NCI-H2196 treated with DMSO at 0.1 percent for 48 hours (cell line): Measurements from ENCODE around the gene CREB3.

ENCODE experiments used
- DNase-seq: peaks from one replicate; lab custom pipeline; 2025; ENCODE audit not compliant: unreplicated experiment; lab: John Stamatoyannopoulos, UW

CREB3 gene

DNA sequence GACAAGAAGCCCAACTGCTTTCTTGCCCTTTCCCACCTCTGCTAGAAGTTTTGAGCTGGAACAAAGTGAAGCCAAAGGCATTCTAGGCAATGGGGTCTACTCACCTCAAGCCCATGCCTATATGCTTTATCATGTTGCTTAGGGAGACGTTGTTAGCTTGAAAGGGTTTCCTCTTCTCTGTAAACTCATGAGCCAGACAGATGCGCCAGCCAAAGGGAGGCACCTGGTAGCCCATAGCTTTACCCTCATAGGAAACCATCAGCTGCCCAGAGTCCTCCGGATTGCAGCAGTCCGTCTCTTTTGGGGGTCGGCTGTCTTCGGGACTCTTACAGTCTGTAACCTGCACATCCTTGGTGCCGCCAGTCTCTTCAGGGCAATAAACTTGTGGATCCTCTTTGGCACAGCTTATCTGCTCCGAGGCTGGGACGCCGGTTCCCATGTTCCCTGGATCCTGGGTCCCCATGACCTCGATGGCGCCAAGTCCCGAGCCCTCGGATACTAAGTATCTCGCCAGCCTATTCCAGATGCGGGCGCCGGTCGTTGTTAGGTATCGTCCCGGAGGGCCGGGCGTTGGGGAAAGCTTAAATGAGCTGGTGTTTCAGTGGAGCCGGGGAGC is 15.9 kb downstream of the CREB3 start:
- no peak for DNase-seq

DNA sequence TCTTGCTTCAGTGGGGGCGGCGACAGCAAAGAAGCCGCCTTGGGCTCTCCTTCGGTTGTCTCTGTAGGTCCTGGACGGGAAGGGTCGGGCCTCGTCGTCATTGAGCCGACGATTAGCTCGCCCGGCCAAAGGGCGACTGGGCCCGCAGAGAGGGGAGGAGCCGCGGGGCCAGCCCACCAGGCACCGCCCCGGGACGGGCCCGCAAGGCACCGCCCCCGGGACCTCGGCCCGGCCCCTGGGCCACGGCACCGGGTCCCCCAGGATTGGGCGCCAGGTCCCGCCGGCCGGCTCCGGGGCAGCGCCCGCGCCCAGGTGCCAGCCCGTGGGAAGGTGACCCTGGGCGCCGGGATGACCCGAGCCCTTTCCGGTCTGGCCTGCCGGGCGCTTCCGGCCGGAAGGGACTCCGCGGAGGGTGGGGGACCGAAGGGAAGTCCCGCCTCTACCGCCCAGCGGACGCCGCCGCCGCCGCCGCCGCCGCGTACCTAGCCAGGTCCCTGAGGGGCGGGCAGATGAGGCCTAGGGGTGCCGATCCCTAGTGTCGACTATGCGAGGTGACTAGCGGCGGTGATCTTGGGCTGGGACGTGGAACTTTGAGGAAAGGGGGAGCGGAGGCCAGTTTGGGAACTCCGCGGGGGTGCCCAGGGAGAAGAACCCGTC is 16.5 kb downstream of the CREB3 start, which contains the start of the genes GBA2 and RGP1:
TSS of gene GBA2 (minus strand) at position 371 of the 657 bp plus-strand sequence. CDS start 524 bp downstream, outside the sequence.
TSS of gene RGP1 (plus strand) at position 430 of the 657 bp plus-strand sequence. CDS start 469 bp downstream, outside the sequence.
- DNase-seq: peak; percentile 65

DNA sequence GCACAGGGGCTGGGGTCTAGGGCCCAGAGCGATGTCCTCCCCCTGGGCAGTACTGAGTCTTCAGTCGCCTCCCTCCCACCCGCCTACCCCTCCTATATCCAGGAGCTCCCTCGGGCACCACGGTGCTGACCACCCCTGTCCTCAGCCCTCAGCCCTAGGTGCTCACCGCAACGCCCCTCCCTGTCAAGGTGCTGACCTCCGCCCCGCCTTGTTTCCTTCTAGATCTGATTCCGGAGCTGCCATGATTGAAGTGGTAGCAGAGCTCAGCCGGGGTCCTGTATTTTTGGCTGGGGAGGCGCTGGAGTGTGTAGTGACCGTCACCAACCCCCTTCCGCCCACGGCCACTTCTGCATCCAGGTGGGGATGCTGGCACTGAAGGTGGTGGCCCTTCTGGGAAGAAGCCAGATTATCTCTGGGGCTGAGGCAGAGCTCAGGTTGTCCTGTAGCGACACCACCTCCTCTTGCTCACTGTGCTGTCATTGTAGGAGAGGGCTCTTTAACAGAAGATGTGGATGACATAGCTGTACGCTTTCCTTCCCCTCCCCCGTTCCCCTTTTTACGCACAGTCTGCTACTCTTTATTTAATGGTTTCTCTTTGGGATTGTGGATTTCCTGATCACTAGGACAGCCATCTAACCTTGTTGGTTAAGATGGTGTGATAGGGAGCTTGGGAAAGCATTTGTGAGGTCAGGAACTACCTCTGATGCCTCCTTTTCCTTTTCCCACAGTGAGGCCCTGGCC is 17.2 kb downstream of the CREB3 start:
- DNase-seq: peak; percentile 21

DNA sequence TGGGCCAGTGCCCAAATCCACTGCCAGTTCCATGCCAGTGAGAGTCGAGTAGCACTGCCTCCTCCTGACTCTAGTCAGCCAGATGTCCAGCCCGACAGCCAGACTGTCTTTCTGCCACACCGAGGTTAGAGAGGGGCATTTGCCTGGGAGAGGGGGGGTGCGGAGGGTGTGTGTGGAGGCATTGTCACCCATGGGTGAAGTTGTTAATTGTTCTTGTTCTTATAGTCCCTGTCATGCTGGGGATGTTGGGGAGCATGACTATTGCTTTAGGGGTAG is 17.7 kb downstream of the CREB3 start:
- DNase-seq: no peak

DNA sequence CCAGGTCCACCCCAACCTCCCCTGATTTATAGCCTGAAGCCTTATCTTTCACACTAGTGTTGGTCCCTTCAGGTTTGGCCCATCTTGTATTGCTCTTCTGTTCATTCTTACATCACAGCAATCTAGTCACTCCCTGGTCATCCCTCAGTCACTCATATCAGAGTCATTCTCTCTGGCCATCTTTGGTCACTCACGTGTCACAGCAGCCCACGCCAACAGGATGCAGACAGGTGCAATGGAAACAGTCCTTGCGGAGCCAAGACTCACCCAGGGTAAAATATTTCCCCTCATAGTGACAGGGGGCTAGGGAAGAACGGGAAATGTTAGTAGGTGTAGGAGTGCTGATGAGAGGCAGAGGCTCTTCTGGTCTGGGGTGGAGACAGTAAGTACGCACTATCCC is 21.0 kb downstream of the CREB3 start:
- DNase-seq: no peak

DNA sequence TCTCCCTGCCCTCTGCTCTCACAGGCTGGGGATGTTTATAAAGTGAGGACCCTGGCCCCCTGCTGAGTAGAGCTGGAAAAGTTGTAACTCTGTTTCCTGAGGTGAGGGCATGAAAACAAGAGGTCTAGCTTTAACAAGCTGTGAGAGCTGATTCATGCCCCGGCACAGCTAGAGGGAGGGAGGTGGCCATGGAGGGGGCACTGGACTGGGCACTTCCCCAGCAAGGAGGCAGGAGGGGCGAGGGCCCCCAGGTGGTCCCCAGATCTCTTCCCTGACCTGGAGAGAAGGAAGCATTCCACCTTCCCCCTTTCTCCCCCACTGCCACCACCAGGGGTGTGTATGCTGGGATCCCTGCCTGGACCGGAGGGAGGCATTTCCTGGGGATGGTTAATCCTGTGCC is 21.8 kb downstream of the CREB3 start, which contains the start of gene MSMP:
TSS of gene MSMP (minus strand) at position 13 of the 400 bp plus-strand sequence. CDS start 147 bp downstream, outside the sequence.
- no peak for DNase-seq

DNA sequence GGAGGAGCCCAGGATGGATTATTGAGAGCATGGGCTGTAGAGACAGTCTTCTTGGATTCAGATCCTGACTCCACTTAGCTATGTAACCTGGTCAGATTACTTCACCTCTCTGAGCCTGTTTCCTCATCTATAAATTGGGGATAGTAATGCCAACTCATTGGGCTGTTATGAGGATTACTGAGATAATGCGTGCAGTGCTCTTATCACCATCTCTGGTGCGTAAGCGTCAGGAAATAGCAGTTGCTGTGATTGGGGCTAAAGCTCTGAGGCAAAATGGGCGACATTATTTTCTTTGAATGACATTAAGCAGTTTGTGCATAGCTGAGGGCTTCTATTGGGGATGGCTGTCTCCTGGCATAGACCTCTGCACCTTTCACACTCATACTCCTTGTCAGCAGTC is 22.6 kb downstream of the CREB3 start:
- no peak for DNase-seq

DNA sequence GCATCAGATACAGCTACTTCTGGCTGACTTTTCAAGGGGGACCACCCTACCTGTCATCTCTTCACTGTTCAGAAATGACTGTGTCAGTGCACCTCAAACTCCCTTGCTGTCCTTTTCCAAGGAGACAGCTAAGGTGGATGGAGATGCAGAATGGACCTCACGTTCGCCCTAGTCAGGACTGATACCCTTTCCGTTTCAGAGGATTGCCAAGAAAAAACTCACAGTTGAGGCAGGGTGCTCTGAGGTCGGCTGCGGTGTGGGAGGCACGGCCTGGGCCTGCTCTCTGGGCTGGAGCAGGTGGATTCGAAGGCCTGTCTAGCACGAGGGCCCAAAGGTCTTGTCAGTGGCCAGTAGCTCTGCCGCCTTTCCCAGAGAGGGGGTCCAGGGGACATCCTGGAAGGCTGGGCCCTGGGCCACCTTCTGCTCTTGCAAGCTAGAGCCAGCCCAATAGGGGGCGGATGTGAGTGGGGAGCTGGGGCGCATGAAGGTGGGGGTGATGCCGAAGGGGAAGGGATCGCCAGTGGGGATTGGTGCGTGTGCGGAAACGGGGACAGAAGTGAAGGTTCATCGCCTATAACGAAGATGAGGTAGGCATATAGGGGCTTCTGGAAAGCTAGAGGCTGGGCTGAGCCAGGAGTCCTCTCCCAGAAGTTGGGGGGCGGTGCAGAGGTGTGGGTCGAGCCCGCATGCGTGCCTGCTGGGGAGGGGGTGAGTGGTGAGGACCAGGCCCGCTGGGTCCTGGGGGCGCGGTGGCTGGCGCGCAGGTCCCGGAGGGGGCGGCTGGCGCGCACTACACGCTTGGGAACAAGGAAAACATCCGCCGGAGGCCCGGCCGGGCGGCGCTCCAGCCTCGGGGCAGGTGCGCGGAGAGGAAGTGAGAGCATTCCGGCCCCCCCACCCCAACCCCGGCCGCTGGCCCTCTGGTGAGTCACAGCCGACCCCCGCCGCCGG is 24.1 kb downstream of the CREB3 start:
- peak; percentile 57 for DNase-seq

DNA sequence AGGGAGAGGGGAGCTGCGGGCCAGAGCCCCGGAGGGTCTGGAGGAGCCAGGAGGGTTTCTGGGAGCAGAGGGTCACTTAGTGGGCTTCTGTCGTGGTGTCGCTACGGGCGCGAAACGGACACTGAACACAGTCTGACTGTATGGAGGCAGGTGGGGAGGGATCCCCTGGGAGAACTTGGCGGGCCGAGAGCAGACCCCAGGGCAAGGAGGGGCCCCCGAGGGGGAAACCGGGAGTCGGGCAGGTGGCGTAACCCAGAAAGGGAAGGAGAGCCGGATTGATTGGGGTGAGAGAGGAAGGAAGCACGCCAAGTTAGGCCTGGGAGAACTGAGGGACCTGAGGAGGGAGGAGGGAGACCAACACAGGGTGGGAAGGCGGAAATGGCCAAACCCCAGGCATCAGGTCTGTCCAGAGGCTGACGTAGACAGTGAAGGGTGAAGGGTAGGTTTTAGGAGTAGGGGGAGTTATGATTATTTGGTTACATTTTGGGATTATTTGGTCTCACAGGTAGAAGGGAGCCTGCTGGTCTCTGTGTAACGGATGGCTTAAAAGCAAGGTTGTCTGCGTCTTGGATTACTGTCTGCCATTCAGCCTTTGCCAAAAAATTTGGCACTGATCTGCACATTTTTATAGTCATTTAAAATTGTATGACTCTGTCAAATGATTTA is 24.9 kb downstream of the CREB3 start:
- DNase-seq: peak; percentile 67

DNA sequence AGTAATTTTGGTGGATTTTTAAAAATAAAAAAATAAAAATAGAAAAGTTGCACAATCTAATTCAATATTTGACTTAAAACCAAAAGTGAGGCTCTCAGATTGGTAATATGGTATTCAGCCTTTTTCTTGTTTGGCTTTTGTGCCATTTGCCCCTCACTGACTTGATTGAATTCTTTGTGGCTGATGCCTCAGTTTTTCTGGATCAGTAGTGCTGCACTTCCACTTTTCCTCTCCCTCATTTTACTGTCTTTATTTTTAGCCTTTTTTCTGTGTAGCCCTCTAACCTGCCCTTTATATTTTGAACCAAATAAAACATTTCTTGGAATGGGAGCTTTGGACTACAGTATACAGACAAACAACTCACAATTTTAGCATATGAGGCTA is 25.4 kb downstream of the CREB3 start:
- DNase-seq: no peak

DNA sequence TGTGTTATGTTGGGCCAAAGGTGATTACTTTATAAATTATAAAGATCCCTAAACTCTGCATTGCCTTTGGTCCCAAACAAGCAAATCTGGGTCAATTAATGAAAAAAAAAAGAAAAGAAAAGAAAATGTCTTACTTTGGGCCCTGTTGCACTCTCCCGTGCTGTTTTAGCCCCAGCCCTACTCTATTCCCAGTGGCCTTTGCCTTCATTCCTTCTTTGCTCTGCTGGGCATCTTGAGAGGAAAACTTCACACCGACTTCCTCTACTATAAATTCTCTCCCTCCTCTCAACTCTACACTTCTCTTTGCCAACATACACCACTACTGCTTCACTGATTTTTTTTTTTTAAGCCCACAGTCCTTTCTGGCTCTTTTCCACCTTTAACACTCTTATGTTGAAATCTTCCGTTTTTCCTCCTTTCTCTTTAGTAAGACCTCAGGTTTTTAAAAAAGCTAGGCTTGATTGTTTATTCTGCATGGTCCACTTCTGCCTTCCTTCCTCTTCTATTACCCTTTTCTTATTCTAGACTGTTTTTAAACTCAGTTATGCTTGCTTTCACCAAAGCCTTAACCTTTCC is 26.1 kb downstream of the CREB3 start:
- no peak for DNase-seq

DNA sequence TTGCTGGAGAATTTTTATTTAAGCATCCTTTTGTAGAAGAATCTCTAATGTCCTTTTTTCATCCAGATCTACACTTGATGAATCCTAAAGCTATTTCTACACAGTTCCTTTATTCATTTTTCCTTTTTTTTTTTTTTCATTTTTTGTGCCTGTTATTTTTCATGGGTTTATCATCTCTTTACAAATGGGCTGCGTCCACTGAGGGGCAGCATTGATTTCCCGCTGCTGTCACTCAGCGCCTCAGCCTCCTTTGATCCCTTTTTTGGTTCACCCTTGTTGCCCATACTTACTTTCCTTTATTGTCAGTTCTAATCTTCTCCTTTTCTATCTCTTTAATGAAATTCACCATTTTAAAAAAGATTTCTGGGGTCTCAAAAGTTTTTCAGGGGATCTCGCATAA is 27.3 kb downstream of the CREB3 start:
- DNase-seq: no peak

DNA sequence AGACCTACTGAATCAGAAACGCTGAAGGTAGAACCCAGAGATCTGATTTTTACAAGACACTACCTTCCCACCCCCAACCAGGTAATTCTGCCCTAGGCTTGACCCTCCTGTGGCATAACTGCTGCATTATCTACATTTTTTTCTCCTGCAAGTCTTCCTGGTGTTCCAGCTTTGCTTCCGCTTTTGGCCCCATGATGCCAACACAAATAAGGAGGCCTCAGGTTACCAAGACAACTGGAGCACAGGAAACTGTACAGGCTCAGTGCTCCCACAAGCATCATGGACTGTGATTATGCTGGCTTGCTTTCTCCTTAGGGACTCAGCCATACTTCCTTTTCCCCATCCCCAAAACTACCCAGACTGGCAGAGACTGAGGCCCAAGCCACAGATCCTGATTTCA is 28.2 kb downstream of the CREB3 start:
- peak; percentile 65 for DNase-seq

DNA sequence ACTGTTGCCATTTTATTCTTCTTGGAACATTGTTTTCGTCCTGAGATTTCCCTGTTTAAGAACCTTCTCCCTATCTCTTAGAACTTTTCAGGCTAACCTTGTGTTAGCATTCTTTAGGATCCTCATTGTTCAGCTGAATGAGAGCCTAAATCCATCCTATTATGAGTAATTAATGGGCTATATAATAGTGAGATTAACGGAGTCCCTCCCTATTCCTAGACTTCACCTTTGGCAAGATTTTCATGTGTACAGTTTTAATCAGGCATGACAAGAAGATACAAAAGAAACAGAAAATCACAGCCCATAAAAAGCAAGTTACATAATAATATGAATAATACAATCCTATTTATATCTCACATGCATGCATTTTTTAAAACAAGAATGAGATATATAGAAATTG is 30.7 kb downstream of the CREB3 start:
- no peak for DNase-seq

DNA sequence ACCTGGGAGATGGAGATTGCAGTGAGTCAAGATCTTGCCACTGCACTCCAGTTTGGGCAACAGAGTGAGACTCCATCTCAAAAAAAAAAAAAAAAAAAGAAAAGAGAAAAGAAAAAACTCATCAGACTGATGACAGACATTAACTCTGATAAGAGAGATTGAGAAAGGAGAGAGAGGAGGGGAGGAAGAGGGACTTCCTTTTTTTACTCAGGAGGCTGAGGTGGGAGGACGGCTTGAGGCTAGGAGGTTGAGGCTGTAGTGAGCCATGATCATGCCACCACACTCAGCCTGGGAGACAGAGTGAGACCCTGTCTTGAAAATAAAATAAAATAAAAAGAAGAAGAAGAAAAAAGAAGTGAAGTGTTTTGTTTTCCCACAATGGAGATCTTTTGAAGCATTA is 31.3 kb downstream of the CREB3 start:
- no peak for DNase-seq

DNA sequence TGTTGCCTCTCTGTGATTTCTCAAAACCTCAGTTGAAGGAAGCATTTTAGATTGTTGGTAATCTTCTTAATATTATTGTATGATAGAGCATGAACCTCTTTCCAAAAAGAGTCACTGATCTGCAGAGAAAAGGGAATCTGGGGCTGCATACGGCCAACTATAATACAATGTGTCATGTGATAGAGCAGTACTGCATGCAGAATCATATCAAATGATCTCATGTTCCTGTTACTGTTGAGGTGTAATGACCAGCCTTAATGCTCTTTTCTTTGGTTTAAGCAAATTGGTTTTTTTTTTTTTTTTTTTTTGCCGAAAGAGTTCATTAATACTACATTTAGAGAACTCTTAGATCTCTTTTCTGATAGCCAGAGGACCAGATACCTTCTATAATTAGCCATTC is 34.5 kb downstream of the CREB3 start:
- DNase-seq: no peak

DNA sequence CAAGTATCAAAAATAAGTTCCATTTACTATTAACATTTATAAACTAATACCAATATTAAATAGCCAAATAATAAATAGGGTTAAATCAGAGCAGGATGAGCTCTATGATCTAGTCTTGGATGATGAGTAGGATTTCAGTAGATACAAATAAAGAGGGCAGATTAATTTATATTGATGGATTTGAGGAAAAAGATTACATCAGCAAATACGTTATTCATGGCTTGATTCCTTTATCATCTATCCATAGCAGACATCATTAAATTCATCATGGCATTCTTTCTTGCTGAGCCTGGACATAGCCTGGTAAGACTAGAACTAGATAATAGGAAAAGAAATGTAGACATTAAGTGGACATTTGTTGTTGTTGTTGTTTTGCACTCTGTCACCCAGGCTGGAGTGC is 35.0 kb downstream of the CREB3 start:
- no peak for DNase-seq

DNA sequence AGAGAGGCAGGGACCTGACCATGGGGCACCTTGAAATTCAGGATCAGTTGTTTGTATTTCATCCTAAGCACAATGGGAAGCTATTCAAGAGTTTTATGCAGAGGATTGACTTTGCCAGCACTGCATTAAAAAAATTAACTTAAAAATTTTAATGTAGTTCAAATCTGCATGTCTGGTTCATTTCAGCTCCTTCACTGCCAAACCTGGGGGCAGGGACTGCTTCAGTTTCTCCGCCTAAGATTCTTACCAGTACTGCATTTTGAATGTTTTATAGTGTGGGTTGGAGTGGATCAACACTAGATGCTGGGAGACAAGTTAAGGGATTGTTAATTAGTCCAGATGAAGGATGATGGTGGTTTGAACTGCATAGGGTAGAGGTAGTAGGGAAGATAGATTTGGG is 37.3 kb downstream of the CREB3 start:
- DNase-seq: no peak

DNA sequence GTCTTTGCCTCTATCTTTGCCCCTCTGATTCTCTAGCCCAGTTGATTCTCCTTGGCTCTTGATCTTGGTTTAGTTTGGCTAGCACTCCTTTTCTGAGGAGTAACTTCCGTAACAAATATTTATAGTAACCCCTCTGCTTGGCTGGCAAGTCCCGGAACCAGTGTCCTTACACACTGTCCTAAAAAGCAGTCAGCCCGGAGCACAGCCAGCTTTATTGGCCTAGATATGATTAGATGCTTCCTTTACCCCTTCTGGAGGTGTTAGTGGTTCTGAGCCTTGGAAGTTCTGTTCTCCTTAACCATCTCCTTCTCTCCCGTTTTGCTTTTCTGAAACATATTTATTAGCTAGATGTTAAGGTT is 38.6 kb downstream of the CREB3 start:
- DNase-seq: peak; percentile 43

DNA sequence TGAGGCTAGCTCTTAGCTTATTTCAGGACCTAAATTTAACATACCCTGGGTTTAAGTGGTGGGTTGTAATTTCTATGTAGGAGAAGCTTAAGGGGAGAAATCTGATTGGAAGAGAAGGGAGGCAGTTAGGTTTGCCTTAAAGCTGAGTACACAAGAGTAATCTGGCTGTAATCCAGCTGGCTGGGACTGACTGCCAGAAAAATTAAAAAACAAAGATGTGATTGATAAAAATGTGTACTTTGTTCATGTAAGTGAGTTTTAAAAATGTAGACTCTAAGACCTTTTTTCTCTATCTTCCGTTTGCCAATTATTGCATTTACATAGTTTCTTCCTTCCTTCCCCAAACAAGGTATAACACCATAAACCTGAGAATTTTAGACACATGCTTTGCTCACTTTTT is 39.1 kb downstream of the CREB3 start:
- DNase-seq: peak; percentile 65
